DMS53 (cell line): Measurements from ENCODE around the gene KCTD6.

ENCODE experiments used
- DNase-seq: peaks from one replicate; lab custom pipeline; 2025; lab: John Stamatoyannopoulos, UW

The KCTD6 gene

GRCh38 chr3:58491506-58492402 is at the start of gene KCTD6:
Gene KCTD6, plus strand, starts transcription at chr3:58492096. Its CDS starts 6,660 bp downstream, at chr3:58498756.
- DNase-seq: peak; percentile 84

- DNase-seq: peak; percentile 81
Measured at GRCh38 chr3:58452176-58452575, 39.7 kb upstream of the KCTD6 start.

- no peak for DNase-seq
Measured at GRCh38 chr3:58459160-58459559, 32.7 kb upstream of the KCTD6 start.

GRCh38 chr3:58462829-58463180 is 29.1 kb upstream of the KCTD6 start:
- DNase-seq: no peak

- peak; percentile 69 for DNase-seq
Measured at GRCh38 chr3:58463181-58463941, 28.5 kb upstream of the KCTD6 start.

GRCh38 chr3:58463942-58464271 is 28.0 kb upstream of the KCTD6 start:
- DNase-seq: no peak

GRCh38 chr3:58464866-58465265 is 27.0 kb upstream of the KCTD6 start:
- DNase-seq: no peak

GRCh38 chr3:58466899-58467563 is 24.9 kb upstream of the KCTD6 start:
- DNase-seq: no peak

GRCh38 chr3:58469096-58469495 is 22.8 kb upstream of the KCTD6 start:
- no peak for DNase-seq

- no peak for DNase-seq
Measured at GRCh38 chr3:58470363-58471024, 21.4 kb upstream of the KCTD6 start.

- peak; percentile 87 for DNase-seq
Measured at GRCh38 chr3:58471025-58471887, 20.6 kb upstream of the KCTD6 start.

- no peak for DNase-seq
Measured at GRCh38 chr3:58473275-58473674, 18.6 kb upstream of the KCTD6 start.

GRCh38 chr3:58474348-58474911 is 17.5 kb upstream of the KCTD6 start:
- peak; percentile 7 for DNase-seq

- no peak for DNase-seq
Measured at GRCh38 chr3:58474967-58475578, 16.8 kb upstream of the KCTD6 start.

GRCh38 chr3:58478781-58479180 is 13.1 kb upstream of the KCTD6 start:
- no peak for DNase-seq

- DNase-seq: no peak
Measured at GRCh38 chr3:58480309-58480708, 11.6 kb upstream of the KCTD6 start.

- DNase-seq: no peak
Measured at GRCh38 chr3:58482917-58483636, 8.8 kb upstream of the KCTD6 start.

- DNase-seq: no peak
Measured at GRCh38 chr3:58484045-58484721, 7.7 kb upstream of the KCTD6 start.

GRCh38 chr3:58484722-58485069 is 7.2 kb upstream of the KCTD6 start:
- DNase-seq: no peak
